Esophagus muscularis mucosa (tissue), 4 donors: Measurements from ENCODE around the gene ST8SIA2.

ENCODE experiments used
- EP300 ChIP-seq: sonication (generic); formaldehyde crosslinking; IDR thresholded peaks from one replicate; pipeline ENCODE4 v1.6.1; 2017; ENCODE audit warnings: antibody characterized with exemption
- POLR2AphosphoS5 ChIP-seq, 2 donors: sonication (generic); formaldehyde crosslinking; IDR thresholded peaks; one replicate each; pipeline ENCODE4 v1.6.1; 2017; ENCODE audit warnings: antibody characterized with exemption in 2 of 2
- TF ChIP-seq, protein P1 (sequence below), 3 experiments: fragments of 200-600 bp in 2 of 3; fragments of 450-650 bp in 1 of 3; sonication (generic) in 2 of 3; IDR thresholded peaks; one replicate each; pipeline ENCODE4 v1.5.1; 2017 to 2019; ENCODE audit warnings: antibody characterized with exemption in 3 of 3, mild to moderate bottlenecking in 2 of 3, moderate library complexity in 1 of 3

DNA sequence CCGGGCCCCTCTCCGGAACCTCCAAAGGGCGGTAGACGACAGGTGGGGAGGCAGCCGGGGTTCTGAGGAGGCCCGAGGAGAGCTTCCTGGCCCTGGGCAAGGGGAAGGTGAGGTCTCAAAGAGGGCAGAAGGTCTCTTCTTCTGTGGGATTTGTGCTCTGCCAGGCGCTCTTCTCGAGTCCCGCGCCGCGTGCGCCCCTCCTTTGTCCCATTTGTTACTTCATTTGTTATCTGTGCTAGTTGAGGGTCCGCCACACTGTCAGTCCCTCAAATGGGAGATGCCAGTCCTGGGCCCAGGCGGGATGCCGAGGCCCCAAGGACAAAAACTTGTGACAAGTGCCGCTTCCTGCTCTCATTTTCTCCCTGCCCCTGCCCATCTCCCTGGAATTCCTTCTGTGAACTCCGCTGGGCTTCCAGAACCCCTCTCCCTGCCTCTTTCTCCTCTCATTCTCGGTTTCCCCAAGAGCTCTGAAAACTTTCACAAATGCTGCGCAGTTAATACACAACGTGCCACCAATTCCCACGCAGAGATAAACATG, 1.5 kb downstream of the ST8SIA2 start:
- TF ChIP-seq EP300: no peak
- TF ChIP-seq, protein P1, sequence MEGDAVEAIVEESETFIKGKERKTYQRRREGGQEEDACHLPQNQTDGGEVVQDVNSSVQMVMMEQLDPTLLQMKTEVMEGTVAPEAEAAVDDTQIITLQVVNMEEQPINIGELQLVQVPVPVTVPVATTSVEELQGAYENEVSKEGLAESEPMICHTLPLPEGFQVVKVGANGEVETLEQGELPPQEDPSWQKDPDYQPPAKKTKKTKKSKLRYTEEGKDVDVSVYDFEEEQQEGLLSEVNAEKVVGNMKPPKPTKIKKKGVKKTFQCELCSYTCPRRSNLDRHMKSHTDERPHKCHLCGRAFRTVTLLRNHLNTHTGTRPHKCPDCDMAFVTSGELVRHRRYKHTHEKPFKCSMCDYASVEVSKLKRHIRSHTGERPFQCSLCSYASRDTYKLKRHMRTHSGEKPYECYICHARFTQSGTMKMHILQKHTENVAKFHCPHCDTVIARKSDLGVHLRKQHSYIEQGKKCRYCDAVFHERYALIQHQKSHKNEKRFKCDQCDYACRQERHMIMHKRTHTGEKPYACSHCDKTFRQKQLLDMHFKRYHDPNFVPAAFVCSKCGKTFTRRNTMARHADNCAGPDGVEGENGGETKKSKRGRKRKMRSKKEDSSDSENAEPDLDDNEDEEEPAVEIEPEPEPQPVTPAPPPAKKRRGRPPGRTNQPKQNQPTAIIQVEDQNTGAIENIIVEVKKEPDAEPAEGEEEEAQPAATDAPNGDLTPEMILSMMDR (IDR thresholded peaks at IDR 0.05): no peak
- TF ChIP-seq POLR2AphosphoS5 (IDR thresholded peaks at IDR 0.05): no peak
